ENCODE results near the gene PHYHIPL.

Gene PHYHIPL

DNA sequence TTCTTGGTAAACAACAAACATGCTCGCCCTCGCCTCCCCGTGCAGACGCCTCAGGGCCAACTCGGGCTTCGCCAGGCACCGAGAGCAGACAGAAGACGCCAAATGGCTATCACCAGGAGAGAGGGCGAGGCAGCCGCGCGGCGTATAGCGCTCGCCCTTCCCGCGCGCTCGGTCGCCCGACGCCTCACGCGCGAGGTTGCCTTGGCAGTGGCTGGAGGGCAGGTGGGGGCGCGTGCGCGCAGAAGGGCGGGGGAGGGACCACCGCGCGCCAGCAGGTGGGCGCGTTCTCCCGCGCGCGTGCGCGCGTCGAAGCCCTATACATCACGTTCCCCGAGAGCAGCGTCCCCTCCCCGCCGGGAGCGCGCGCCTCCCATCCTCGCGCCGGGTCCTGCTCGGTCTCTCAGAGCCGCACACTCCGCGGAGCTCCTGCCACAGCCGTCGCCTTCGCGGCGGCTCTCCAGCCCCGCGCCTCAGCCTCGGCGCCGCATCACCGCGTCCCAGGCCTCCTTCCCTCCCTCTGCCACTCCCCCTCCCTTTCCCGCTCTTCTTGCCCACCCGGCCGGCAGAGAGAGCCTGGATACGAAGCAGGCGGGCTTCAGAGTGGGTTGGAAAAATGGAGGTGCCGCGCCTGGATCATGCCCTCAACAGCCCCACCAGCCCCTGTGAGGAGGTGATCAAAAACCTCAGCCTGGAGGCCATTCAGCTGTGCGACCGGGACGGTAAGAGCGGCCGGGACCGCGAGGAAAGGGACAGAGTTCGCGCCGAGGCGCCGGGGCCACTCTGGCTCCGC lies at the start of gene PHYHIPL:
PHYHIPL (plus strand) TSS at position 403 of the 790 bp plus-strand sequence; CDS start at position 614, 211 bp downstream.
- DNase-seq, result peak; percentile 94

DNA sequence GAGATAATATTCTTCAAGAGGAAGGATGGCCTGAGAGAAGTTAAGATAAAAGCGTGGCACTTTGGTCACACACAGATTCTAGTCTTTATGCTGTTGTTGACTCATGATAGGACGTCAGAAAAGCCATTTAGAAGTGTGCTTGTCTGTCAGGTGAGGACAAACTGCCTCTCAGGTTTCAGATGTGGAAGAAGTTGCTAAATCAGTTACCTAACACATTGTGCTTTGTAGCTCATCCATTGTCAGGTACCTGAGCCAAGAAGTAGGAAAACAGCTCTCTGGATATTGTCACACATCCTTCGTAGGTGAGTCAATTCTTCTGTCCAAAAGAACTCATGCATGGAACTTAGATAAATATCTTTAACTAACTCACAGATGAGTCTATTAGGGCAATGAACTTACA lies 49.5 kb upstream of the PHYHIPL start:
- no peak for DNase-seq

DNA sequence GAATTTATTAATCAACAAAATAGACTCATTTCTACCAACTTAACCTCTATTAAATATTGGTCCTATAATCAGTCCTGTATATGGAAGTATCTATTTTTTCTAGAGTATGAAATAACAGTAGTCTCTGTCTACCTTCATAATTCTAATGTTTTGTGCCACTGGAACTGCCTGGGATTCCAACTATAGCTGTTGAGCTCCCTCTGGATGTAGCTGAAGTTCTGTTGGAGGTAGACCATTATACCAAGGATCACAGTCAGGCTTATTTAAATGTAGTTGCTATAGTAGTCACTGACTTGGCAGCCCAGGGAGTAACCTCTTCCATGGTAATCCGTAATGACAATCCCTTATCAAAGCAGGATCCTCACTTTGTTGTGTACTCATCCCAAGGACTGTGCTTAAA lies 48.5 kb upstream of the PHYHIPL start:
- DNase-seq, result no peak

DNA sequence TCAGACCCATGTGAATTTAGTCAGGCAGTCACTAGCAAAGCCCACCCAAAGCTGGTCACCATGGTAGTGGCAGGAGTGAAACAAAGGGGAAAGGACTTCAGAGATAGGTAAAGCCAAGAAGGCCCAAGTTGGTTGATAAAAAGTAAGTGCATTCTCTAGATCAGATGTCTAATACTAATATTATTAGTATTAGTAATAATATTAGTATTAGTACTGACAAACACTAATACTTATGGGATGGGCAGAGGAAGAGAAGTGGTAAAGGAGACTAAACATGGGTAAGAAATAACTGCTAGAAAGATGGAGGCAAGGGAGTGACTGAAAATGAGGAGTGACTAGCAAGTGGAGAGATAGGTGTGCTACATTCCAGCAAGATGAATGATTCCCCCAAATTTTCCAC lies 46.6 kb upstream of the PHYHIPL start:
- no peak for DNase-seq

DNA sequence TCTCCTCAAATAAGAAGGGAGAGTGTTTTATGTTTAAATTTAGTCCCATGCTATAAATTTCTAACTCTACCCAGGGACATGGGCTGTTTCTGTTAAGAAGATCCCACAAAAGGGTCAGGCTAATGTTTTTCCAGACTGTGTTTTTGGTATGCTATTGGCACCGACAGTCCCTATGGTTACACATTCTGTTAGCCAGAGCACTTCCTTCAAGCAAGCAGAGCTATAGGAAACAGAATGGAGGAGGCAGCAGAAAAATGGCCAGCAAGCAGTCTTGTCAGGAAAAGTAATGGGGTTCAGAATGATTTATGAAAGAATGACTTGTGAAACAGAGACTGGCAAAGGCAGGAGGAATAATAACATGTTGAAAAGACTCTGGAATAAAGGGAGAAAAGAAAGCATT lies 44.8 kb upstream of the PHYHIPL start:
- no peak for DNase-seq

DNA sequence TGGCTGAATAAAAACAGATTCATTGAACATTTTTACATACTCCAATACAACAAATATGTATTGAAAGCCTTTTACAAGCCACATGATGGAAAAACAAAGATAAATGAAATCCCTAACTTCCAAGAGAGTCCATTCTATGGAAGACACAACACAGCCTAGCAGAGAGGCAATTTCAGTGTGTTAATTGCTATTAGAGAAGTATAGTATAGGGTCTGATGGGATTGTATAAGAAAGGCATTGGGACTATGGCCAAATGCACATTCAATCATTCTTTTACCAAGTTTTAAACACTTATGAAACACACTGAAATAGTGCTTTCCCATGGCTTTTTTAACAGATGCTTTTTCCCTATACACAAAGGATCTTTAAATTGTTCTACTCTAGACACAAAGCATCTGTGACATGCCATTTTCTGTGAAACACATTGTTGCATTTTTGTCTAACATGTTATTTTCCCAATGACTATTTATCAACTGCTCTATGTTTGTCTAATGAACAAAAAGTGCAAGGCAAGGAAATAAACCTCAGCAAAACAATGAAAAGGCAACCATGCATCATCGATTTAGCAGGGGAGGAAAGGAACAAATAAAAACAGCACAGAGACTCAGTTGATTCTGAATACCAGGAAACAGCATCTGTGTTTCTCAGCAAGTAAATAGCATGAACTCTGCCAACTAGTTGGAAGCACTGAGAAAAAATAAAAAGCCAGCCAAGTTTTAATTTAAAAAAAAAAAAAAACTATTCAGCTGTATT lies 42.4 kb upstream of the PHYHIPL start:
- no peak for DNase-seq

DNA sequence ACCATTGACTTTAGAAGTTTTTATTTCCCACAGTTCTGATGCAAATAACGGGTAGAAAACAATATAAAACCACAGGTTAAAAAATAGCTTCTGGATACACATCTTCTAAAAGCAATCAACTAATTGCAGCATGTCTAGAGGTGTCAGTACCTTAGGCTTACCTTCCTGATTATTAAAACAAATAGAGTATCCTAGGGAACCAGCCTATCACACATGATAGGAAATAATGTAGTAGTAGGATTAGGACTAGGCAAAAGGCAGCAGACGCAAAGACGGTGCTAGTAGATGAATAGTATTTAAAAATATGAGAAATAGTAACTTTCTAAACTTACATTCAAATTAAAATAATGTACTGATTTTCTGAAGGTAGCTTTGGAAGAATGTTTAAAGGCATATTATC lies 41.7 kb upstream of the PHYHIPL start:
- DNase-seq, result no peak

DNA sequence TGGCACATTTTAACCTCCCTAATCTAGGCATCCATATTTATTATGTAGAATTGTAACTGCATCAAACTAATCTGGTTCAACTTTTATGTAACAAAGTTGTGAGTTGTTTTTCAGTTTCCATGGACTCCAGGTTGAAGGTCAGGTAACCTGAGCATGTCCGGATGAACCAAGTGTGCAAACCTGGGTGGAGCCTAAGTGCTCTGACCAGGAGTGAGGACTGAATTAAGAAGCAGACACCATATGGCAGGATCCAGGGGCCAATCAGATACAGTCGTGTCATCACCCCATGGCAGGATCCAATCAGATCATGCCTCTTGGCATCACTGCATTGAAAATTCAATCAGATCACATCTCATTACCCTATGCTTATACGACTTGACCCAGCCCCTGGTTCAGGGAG lies 41.2 kb upstream of the PHYHIPL start:
- DNase-seq, result no peak

DNA sequence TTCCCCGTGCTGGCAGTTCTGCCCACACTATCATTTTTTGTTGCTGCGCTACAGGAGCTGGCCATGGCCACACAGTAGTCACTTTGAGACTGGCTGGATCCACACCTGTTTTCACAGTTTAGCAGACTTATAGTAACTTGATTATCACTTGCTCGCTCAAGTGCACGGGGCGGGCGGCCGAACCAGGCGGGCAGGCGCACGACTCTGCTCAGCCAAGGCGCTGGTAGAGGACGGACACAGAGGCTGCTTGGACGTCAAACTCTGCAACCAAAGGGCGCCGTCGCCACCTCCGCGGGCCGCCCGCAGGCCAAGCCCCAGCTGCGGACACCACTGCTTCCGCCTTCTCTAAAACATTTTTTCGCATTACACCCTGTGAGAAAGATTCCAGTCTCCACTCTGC lies 38.4 kb upstream of the PHYHIPL start:
- no peak for DNase-seq

DNA sequence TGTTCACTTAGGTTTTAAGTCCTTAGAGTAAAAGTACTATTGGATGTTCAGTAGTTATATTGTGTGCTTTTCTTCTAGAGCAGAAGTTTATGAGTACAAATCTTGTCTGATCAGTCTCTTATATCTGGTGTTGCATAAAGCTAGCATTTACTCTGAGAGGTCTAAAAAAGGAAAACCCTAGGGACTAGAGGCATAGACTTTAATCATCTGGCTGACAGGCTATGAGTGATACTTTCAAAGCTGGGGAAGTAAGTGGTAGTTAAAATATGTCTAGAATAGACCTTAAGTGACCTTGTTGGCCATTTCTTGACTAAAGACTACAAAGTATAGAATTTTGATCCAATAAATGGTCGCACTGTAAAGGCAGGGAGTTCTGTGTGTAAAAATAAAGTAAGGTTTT lies 32.9 kb upstream of the PHYHIPL start:
- DNase-seq, result no peak

DNA sequence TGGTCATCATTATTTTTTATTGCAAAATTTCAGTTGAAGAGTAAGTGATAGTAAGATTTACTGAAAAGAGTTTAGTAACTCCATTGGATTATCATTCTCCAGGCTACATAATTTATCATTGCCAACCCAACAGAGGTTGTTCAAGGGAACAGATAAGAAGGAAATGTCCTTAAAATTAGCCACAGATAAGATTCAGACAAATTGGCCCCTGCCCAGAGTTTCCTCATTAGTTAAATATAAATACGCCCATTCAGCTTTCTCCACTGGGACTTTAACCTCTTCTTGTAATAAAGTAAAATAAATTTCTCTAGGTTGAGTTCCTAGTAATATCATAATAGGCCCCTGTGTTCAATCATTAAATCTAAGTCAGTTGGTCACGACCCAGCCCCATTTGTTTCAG lies 27.7 kb upstream of the PHYHIPL start:
- DNase-seq, result no peak

DNA sequence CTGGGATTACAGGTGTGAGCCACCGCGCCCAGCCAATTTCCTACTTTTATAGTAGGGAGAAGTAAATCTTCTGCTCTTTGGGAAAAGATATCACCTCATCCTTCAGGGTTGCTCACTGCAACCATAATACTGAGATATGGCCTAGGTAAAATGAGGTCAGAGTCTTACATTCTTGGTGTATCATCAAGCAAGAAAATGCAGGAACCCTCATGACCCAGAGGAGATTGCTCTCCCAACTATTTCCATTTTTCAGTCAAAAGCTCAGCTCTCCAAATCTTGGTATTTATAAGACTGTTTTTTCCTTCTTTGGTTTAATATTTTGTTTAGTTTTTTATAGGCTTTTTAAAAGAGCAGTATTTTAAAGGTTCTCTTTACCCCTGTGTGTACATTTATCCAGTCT lies 20.9 kb upstream of the PHYHIPL start:
- DNase-seq, result no peak

DNA sequence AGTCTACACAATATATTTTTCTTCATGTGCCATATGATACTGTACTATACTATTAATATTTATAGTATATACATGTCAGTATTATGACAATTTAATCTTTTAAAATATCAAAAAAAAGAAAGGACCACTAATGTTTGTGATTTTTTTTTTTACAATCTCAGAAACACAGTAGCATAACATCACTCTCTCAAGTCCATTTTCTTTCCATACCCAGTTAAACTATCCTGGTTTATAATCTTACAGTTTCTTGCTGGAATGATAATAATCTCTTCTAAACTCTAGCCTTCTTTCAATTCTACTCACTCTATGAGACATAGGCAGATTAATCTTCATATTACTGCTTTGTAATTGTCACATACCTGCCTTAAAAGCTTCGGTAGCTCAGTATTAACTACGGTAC lies 8.9 kb upstream of the PHYHIPL start:
- DNase-seq, result no peak

DNA sequence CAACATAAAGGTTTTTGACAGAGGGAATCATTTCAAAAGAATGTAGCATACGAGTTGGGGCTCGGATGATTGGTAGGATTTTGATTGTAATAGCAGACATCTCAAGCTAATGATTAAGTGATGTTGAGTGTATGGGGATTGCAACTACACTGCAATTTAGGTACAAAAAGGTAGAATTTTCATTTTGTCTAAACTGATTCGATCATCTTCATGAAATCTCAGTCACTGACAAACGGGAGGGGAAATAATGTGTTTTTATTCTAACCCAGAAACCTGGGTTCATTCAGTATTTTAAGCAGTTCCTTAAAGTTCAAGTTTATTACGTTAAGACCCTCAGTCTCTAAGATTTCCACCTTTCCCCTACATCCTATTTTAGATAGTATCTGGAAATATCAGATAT lies 3.9 kb upstream of the PHYHIPL start:
- no peak for DNase-seq

DNA sequence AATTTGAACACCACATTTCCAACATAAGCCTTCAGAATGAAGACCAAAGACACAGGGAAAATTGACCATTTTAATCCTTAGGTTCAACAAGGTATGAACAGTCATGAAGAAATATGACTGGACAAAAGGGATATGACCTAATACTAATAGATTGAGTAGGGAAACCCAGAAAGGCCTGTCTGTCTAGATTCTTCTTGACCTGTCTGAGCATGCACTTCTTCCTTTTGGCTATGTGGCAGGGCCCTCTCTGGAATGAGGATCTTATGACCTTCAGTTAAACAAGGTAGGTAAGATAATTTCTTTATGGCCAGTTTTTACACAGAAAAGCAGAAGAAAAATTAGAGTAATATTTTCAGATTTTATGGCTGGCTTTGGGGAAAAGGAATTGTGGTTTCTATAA lies 3.0 kb upstream of the PHYHIPL start:
- DNase-seq, result no peak

DNA sequence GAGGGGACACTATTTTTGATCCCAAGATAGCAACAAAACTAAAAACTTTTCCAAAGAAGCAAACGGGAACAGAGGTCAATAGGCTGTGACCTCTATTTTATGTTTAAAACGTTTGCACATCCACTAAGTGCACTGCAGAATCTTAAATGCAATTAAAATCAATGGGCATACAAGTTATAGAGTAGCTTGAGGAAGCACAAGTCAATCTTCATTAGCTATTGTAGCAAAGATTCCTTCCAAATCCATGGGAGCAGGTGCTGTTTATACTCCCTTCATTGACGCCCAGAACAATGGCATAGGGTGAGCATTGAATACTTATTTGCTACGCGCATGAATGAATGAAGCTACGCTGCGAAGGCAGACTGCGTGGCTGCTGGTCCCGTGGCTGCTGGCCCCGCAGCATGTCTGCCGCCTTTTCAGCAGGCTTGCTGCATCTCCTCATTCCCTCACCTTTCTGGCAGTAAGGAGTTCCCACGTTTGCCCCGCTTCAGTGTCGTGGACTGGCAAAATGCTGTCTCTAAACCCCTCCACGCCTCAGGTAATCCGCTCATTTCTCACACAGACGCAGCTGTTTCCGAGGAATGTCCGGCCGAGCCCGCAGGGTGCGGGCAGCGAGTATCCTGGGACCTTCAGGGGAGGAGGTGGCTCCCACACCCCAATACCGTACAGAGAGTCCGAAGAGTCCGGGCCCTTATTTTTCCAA lies 754 bp upstream of the PHYHIPL start:
- no peak for DNase-seq

DNA sequence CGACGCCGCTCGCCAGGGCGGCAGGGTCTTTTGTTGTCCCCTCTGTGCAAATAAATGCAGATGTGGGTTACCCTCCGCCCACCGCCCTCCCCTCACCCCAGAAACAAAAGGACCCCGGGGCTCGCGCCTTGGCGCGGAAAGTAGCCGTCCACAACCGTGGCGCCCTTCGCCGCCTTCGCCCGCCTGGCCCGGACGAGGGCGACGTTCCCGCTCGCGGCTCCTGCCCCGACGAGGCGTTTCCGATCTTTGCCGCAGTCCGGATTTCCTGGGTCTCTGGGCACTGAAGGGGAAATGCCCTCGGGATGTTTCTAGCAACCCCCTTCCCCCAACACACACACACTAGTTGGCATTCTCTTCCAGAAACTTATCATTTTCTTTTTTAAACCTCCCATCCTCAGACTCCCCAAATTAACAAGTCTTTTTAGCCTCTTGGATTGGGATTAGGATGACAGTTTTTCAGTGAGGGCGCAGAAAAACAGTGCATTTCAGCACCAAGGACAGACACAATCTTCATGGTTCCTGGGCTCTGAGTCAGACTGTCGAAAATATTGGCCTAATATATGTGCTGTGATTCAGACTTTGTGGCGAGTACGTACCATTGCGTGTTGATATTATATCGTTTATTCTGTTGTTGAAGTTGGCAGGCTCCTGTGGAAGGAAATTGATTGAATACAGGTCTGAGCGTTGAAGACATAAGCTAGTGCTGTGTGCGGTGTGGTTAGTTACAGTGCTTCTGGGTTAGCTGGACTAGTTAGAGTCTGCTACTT lies 771 bp downstream of the PHYHIPL start:
- DNase-seq, result peak; percentile 93

DNA sequence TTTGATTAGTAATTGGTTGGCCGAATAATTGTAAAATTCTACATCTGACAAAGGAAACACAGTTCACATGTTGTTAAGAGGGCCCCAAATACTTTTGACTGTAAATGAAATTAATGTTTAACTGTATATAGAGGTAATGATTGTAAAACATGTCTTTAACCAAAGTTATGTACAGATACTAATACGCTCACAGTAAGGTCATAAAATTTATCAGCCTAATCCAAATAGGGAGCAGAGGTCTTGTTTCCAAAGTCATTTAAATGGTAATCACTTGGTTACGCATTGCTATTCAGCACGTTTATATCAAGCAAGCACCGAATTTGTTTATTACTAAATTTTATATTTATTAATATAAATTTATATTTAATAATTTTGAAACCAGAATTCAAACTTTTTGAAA lies 1.4 kb downstream of the PHYHIPL start:
- no peak for DNase-seq

DNA sequence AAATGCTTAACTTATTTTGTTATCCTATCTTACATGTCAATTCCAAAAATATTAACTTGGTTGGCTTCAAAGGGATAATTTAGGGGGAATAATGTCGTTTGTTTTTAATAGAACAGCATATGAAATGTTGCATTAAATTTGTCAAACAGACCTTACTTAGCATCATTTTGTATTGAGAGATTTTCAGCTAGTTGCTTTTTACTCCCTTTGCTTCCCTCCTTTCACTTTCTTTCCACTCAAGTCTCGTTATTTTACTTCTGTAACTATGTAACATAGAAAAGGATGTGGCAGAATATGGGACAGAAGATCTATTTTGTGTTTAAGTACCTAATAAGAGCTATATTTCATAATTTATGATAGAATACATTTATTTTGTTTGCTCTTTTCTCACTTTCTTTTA lies 2.6 kb downstream of the PHYHIPL start:
- no peak for DNase-seq

DNA sequence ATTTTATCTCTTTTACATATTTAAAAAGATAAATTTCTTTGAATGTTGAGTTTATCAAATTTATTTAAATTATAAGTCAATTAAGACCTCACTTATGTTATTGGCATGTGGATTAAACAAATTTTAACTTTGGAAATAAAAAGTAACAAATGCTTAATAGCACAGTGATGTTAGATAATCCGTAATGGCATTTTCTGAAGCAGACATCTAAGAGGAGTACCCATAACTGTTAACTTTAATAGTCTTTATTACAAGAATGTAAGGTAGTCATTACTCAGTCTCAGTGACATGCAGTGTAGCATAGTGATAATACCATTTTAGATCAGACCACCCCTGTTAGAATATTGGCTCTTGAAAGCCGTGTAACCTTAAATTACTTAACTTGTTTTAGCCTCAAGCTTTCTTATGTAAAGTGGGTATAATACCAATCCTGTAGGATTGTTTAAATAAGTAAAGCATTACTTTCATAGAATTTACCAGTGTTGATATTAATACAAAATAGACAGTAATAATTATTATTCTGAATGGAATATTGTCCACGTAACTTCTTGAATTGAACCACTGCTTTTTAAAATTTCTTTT lies 4.3 kb downstream of the PHYHIPL start:
- no peak for DNase-seq

DNA sequence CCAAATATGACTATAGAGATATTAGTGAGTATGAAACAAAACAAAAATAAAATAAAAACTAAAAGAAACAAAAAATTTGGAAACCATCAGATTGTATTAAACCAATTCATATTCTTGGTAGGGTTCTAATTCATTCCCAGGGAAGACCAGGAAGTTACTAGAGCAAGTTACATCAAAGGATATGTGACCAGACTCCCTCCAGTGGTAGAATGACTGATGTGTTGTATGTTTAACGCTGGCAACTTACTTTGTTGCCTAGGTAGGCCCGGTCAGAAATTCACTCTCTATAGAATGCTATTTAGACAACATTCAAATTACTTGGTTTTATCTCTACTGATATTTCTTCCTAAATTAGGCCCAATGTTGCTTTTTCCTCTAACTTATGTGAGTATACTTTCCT lies 5.2 kb downstream of the PHYHIPL start:
- DNase-seq, result peak; percentile 42

DNA sequence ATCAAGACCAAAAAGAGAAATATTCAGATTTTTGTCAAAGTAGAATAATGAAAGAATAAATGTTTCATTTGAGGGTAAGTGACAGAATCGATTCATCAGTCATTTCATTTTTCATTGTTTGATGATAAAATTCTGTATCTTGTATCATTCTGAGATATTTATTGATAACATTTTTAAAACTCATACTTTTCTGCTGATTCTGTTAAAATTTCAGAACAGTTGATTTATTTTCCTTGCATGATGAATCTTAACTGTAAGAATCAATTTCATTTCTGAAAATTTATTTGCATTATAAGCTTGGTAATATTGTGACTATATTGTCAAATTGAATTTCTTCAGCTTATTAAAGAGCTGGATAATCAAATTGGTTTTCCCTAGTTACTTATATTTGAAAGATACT lies 13.9 kb downstream of the PHYHIPL start:
- DNase-seq, result no peak
